ENCODE measurements around the gene TRAM2.
"Not testable (repeated sequence)": the region's sequence is repeated elsewhere in the genome, so short reads cannot be mapped to it uniquely, and the experiment has no call there.

The TRAM2 gene

GRCh38 chr6:52482903-52483670, 93.8 kb downstream of the TRAM2 start:
- Histone ChIP-seq H2AFZ (ENCODE audit: low read length) (no peak overlapping the region), H3K27ac (ENCODE audit: low read depth, low read length, poor library complexity, severe bottlenecking) (no peak overlapping the region), H3K27me3 (ENCODE audit: insufficient read depth, low read length) (no peaks in the 10 kb centered on the region), H3K9ac (ENCODE audit: low read length) (no peak overlapping the region), H3K4me3 (ENCODE audit: low read depth, low read length, poor library complexity, severe bottlenecking) (no peak overlapping the region), H3K9me3 (ENCODE audit: low read length) (no peaks in the 10 kb centered on the region), H3K4me2 (ENCODE audit: low read length) (no peak overlapping the region), H3K36me3 (ENCODE audit: insufficient read depth, low read length) (no peaks in the 10 kb centered on the region; the same call in 1 of the 2 replicates), H3F3A (ENCODE audit: insufficient read depth, low read length) (no peaks in the 10 kb centered on the region), H3K4me1 (ENCODE audit: insufficient read depth, low read length, severe bottlenecking) (no peaks in the 10 kb centered on the region), H3K9me2 (ENCODE audit: low read depth, low read length) (no peaks in the 10 kb centered on the region), H4K20me1 (ENCODE audit: insufficient read depth, low read length) (no peaks in the 10 kb centered on the region), H3K79me2 (ENCODE audit: insufficient read depth, low read length) (no peaks in the 10 kb centered on the region)
- TF ChIP-seq, protein P1, sequence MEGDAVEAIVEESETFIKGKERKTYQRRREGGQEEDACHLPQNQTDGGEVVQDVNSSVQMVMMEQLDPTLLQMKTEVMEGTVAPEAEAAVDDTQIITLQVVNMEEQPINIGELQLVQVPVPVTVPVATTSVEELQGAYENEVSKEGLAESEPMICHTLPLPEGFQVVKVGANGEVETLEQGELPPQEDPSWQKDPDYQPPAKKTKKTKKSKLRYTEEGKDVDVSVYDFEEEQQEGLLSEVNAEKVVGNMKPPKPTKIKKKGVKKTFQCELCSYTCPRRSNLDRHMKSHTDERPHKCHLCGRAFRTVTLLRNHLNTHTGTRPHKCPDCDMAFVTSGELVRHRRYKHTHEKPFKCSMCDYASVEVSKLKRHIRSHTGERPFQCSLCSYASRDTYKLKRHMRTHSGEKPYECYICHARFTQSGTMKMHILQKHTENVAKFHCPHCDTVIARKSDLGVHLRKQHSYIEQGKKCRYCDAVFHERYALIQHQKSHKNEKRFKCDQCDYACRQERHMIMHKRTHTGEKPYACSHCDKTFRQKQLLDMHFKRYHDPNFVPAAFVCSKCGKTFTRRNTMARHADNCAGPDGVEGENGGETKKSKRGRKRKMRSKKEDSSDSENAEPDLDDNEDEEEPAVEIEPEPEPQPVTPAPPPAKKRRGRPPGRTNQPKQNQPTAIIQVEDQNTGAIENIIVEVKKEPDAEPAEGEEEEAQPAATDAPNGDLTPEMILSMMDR (IDR thresholded peaks at IDR 0.05; ENCODE audit: low read length) = no peak
- TF ChIP-seq EZH2 (IDR thresholded peaks at IDR 0.05; ENCODE audit: borderline replicate concordance, low read length) = no peak

- no peaks in the 10 kb centered on the region for H3K9me2 ChIP-seq (ENCODE audit: low read depth, low read length)
- no peak overlapping the region for H3K27ac ChIP-seq (ENCODE audit: low read depth, low read length, poor library complexity, severe bottlenecking)
Measured at GRCh38 chr6:52475307-52475706, 101.6 kb downstream of the TRAM2 start.

GRCh38 chr6:52474173-52474572, 102.7 kb downstream of the TRAM2 start:
- Histone ChIP-seq H3K4me3 (ENCODE audit: low read depth, low read length, poor library complexity, severe bottlenecking) (no peak overlapping the region), H3K9me3 (ENCODE audit: low read length) (no peaks in the 10 kb centered on the region), H3K27me3 (ENCODE audit: insufficient read depth, low read length) (no peaks in the 10 kb centered on the region), H3F3A (ENCODE audit: insufficient read depth, low read length) (no peaks in the 10 kb centered on the region), H2AFZ (ENCODE audit: low read length) (no peak overlapping the region), H3K36me3 (ENCODE audit: insufficient read depth, low read length) (no peaks in the 10 kb centered on the region), H3K4me2 (ENCODE audit: low read length) (no peak overlapping the region), H3K9ac (ENCODE audit: low read length) (no peak overlapping the region), H3K4me1 (ENCODE audit: insufficient read depth, low read length, severe bottlenecking) (no peaks in the 10 kb centered on the region), H4K20me1 (ENCODE audit: insufficient read depth, low read length) (no peaks in the 10 kb centered on the region), H3K9me2 (ENCODE audit: low read depth, low read length) (no peaks in the 10 kb centered on the region), H3K79me2 (ENCODE audit: insufficient read depth, low read length) (no peaks in the 10 kb centered on the region), H3K27ac (ENCODE audit: low read depth, low read length, poor library complexity, severe bottlenecking) (no peak overlapping the region)
- TF ChIP-seq, protein P1 (IDR thresholded peaks at IDR 0.05; ENCODE audit: low read length) = no peak
- TF ChIP-seq EZH2 (IDR thresholded peaks at IDR 0.05; ENCODE audit: borderline replicate concordance, low read length) = no peak

More at GRCh38 chr6:52475307-52475706, 101.6 kb downstream of the TRAM2 start:
- H3K79me2 ChIP-seq (ENCODE audit: insufficient read depth, low read length) = no peaks in the 10 kb centered on the region
- no peaks in the 10 kb centered on the region for H3F3A ChIP-seq (ENCODE audit: insufficient read depth, low read length)
- no peak overlapping the region for H3K4me3 ChIP-seq (ENCODE audit: low read depth, low read length, poor library complexity, severe bottlenecking)
- H3K9me3 ChIP-seq (ENCODE audit: low read length) = no peaks in the 10 kb centered on the region
- H2AFZ ChIP-seq (ENCODE audit: low read length) = no peak overlapping the region
- H4K20me1 ChIP-seq (ENCODE audit: insufficient read depth, low read length) = no peaks in the 10 kb centered on the region
- H3K27me3 ChIP-seq (ENCODE audit: insufficient read depth, low read length) = no peaks in the 10 kb centered on the region
- no peaks in the 10 kb centered on the region for H3K4me1 ChIP-seq (ENCODE audit: insufficient read depth, low read length, severe bottlenecking)
- no peak overlapping the region for H3K4me2 ChIP-seq (ENCODE audit: low read length)
- H3K36me3 ChIP-seq (ENCODE audit: insufficient read depth, low read length) = no peaks in the 10 kb centered on the region
- TF ChIP-seq, protein P1 (IDR thresholded peaks at IDR 0.05; ENCODE audit: low read length) = no peak
- no peak overlapping the region for H3K9ac ChIP-seq (ENCODE audit: low read length)

- not testable (repeated sequence) for H2AFZ ChIP-seq (ENCODE audit: low read length); H3F3A ChIP-seq (ENCODE audit: insufficient read depth, low read length)
Measured at GRCh38 chr6:52461194-52461593, 115.7 kb downstream of the TRAM2 start.

More at GRCh38 chr6:52461194-52461593, 115.7 kb downstream of the TRAM2 start:
- H3K4me2 ChIP-seq (ENCODE audit: low read length); H3K9ac ChIP-seq (ENCODE audit: low read length); H4K20me1 ChIP-seq (ENCODE audit: insufficient read depth, low read length); H3K4me1 ChIP-seq (ENCODE audit: insufficient read depth, low read length, severe bottlenecking); H3K27me3 ChIP-seq (ENCODE audit: insufficient read depth, low read length); H3K79me2 ChIP-seq (ENCODE audit: insufficient read depth, low read length); H3K36me3 ChIP-seq (ENCODE audit: insufficient read depth, low read length); H3K27ac ChIP-seq (ENCODE audit: low read depth, low read length, poor library complexity, severe bottlenecking); H3K9me3 ChIP-seq (ENCODE audit: low read length); H3K9me2 ChIP-seq (ENCODE audit: low read depth, low read length); H3K4me3 ChIP-seq (ENCODE audit: low read depth, low read length, poor library complexity, severe bottlenecking): not testable (repeated sequence)

Data from OCI-LY1 (cell line).